AG08396 (cell line): ENCODE measurements around the gene ANKRD36.
"Not testable (repeated sequence)": the region's sequence is repeated elsewhere in the genome, so short reads cannot be mapped to it uniquely, and the experiment has no call there.

Source experiments
- DNase-seq: peaks from one replicate; pipeline ENCODE4 v3.0.0; 2012; ENCODE audit warnings: low spot score, mixed read lengths

ANKRD36 gene

DNA sequence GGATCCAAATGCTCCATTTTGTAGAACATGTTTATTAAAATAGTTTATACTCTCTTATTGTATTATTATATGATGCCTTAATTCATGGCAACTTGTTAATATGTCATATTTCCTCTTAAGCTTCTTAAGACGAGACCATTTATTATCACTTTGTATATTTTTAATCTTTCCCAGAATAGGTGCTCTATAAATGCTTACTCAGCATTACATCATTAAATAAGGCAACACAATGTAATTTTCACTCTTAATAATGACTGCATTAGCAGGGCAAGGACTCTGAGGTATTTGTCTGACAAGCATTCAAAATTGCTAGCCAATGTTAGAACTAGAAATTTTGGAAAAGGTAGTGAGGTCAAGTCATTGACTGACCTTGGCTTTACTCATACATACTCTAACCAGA is 180.7 kb downstream of the ANKRD36 start:
- DNase-seq = not testable (repeated sequence)
